GM12878 (cell line): ENCODE data around the gene SLC9C1. TPM values are rescaled to one million over a fixed set of nuclear protein-coding genes. Genes with fewer than 3 reads are reported as not detected.

ENCODE experiments used
- ATAC-seq: fragments of 200-7000 bp; cut with Tn5 transposase; 3 replicates; pipeline ENCODE4 v1.9.1; 2020; ENCODE audit warnings: mild to moderate bottlenecking, moderate library complexity
- BruUV-seq: library from RNA; stranded (reverse); fragments of 400-500 nt; replicated peaks from 2 replicates; lab custom pipeline; 2021; lab: Mats Ljungman, UMichigan
- CTCF ChIA-PET: fragments of 300-600 bp; sonication (Branson Sonifier 250); formaldehyde crosslinking; extraction: SDS; loops from one replicate; lab custom pipeline; 2021; ENCODE audit warnings: inconsistent platforms; lab: Yijun Ruan, JAX
- POLR2A ChIA-PET: fragments of 350-600 bp; formaldehyde crosslinking; extraction: SDS; loops from one replicate; lab custom pipeline; 2021; ENCODE audit warnings: inconsistent platforms; lab: Charles Lee
- RAD21 ChIA-PET: fragments of 300-600 bp; sonication (Branson Sonifier 250); formaldehyde crosslinking; loops from one replicate; lab custom pipeline; 2023; ENCODE audit warnings: antibody characterized with exemption; ENCODE audit not compliant: unreplicated experiment; lab: Charles Lee
- SMC1A ChIA-PET: fragments of 300-600 bp; sonication (Branson Sonifier 250); formaldehyde crosslinking; loops from one replicate; lab custom pipeline; 2023; ENCODE audit not compliant: unreplicated experiment, uncharacterized antibody; lab: Charles Lee
- DNase-seq: peaks from one replicate; pipeline ENCODE4 v3.0.0-alpha.2; 2011; ENCODE audit warnings: low read depth, low spot score
- FAIRE-seq: peaks from 3 replicates; lab custom pipeline; 2011; peaks lifted over from hg19 to GRCh38; lab: Jason Lieb, UNC
- H2AFZ ChIP-seq: 2 replicates; pipeline ENCODE4 v1.6.0; 2011; ENCODE audit warnings: low read depth, low read length, control low read depth; ENCODE audit not compliant: control insufficient read depth
- H3K27ac ChIP-seq: 2 replicates; pipeline ENCODE4 v1.5.1; 2011; ENCODE audit warnings: control low read depth; ENCODE audit not compliant: control insufficient read depth, insufficient read depth
- H3K27me3 ChIP-seq, 2 experiments: replicated peaks in 1 of 2; 2 replicates each; pipeline versions ENCODE4 v1.6.0 to v1.6.1; 2011; ENCODE audit warnings: low read length in 1 of 2; ENCODE audit not compliant: control insufficient read depth in 2 of 2, insufficient read depth in 2 of 2
- H3K36me3 ChIP-seq, 2 experiments: 2 replicates each; pipeline ENCODE4 v1.5.1; 2011; ENCODE audit warnings: low read length in 1 of 2; ENCODE audit not compliant: control insufficient read depth in 2 of 2, insufficient read depth in 2 of 2
- H3K4me1 ChIP-seq: 2 replicates; pipeline ENCODE4 v1.6.1; 2011; ENCODE audit warnings: mild to moderate bottlenecking, low read length, moderate library complexity, mixed read lengths; ENCODE audit not compliant: control insufficient read depth, insufficient read depth
- H3K4me2 ChIP-seq: 2 replicates; pipeline ENCODE4 v1.6.0; 2011; ENCODE audit warnings: control low read depth; ENCODE audit not compliant: control insufficient read depth, insufficient read depth
- H3K4me3 ChIP-seq: fragments of 200-600 bp; sonication (generic); 2 replicates; pipeline ENCODE4 v1.5.1; 2016
- H3K79me2 ChIP-seq: 2 replicates; pipeline ENCODE4 v1.6.0; 2011; ENCODE audit warnings: low read length; ENCODE audit not compliant: control insufficient read depth, insufficient read depth
- H3K9ac ChIP-seq: 2 replicates; pipeline ENCODE4 v1.8.0; 2011; ENCODE audit warnings: low read length, control low read depth, mixed read lengths; ENCODE audit not compliant: control insufficient read depth, insufficient read depth
- H3K9me3 ChIP-seq: replicated peaks from 3 replicates; pipeline ENCODE4 v1.5.1; 2011; ENCODE audit warnings: mild to moderate bottlenecking, low read length; ENCODE audit not compliant: control insufficient read depth, insufficient read depth
- H4K20me1 ChIP-seq: 2 replicates; pipeline ENCODE4 v1.6.0; 2011; ENCODE audit not compliant: control insufficient read depth, insufficient read depth
- CEBPB ChIP-seq, 2 experiments: fragments of 150-350 bp in 1 of 2; IDR thresholded peaks; 2 replicates each; pipeline ENCODE4 v1.6.1; 2012 to 2014; ENCODE audit warnings: low read depth in 2 of 2, low read length in 2 of 2, borderline replicate concordance in 1 of 2, inconsistent platforms in 1 of 2
- CREB1 ChIP-seq: IDR thresholded peaks from 2 replicates; pipeline ENCODE4 v1.6.1; 2012; ENCODE audit warnings: low read depth, mild to moderate bottlenecking, inconsistent platforms
- WGBS: methylation state at CpG from one replicate; pipeline ENCODE4 v1.1.6; 2016; ENCODE audit warnings: low lambda C conversion rate; ENCODE audit not compliant: insufficient replicate concordance, insufficient coverage; ENCODE audit errors: missing lambda C conversion rate; 5-methylcytosine and 5-hydroxymethylcytosine counted together
- in situ Hi-C: fragments of 300-500 bp; cut with MboI; formaldehyde crosslinking; loops from 9 replicates; pipeline ENCODE4 v1.14.3; 2018; ENCODE audit warnings: mixed read lengths
- intact Hi-C: fragments of 100-400 bp; cut with micrococcal nuclease; formaldehyde crosslinking; loops from one replicate; pipeline ENCODE4 v1.14.2; 2022; ENCODE audit not compliant: unreplicated experiment
- polyA plus RNA-seq, 11 experiments: library from polyadenylated mRNA; depleted of rRNA in 4 of 11; unstranded in 6 of 11; stranded (reverse) in 5 of 11; fragments of >200 nt; fragmentation: Nextera tagmentation in 4 of 11; fragmentation: Illumina TruSeq in 1 of 11; extraction: Ambion mirVana in 4 of 11; extraction: Trizol in 1 of 11; gene quantifications; 1 replicate in 1 of 11; 2 replicates in 10 of 11; pipeline versions ENCODE4 v1.2.1 to v1.2.3, GENCODE V29; 2011 to 2016; ENCODE audit warnings: inconsistent platforms in 2 of 11, missing spikeins in 2 of 11, low read depth in 1 of 11
- total RNA-seq, 4 experiments: library from RNA; depleted of rRNA in 3 of 4; stranded (reverse); fragments of >200 nt in 3 of 4; fragmentation: Illumina TruSeq in 1 of 4; extraction: Trizol in 1 of 4; gene quantifications; 2 replicates each; pipeline versions ENCODE4 v1.2.1 to v1.2.3, GENCODE V29; 2013 to 2021
- TF ChIP-seq, protein P1 (sequence below): fragments of 450-650 bp; formaldehyde crosslinking; IDR thresholded peaks from 2 replicates; pipeline ENCODE4 v1.5.0; 2022; ENCODE audit warnings: mild to moderate bottlenecking, missing genetic modification characterization
- TF ChIP-seq, protein P2 (sequence below): fragments of 450-650 bp; formaldehyde crosslinking; IDR thresholded peaks from 2 replicates; pipeline ENCODE4 v1.4.0; 2020; ENCODE audit warnings: mild to moderate bottlenecking, moderate library complexity

Gene SLC9C1
- total and polyA plus RNA-seq, 10 of the 15 experiments (the other 5 are each of a cell fraction or from before 2014, with no cell fraction given), result not detected

DNA sequence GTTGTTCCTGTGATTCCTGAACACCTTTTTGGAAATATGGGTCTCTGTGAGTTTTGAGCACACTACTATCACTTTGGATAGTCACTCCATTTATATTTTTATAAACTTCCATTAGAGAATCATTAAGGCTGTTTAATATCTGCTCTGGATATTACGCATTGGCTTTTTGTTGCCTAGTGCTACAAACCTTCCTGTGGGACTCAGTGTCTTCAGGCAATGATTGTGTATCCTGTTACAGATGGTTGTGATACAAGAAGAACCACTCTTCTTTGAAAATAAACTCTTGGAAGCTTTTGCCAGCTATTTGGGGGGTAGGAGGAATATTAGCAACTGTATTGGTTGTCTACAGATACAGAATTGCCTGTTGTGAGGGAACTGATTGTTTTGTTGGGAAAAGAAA is 176.6 kb downstream of the SLC9C1 start:
- SMC1A ChIA-PET, result interaction anchor here (0.5 to 9.4 kb wide), 11 partner anchors 14 to 395 kb away, joined by 3 to 489 read pairs (median 3); partner anchors contain the start of genes GCSAM and SLC9C1
- peaks cover 93% of the 10 kb centered on the region for H3K4me1 ChIP-seq

More for the DNA sequence above, 176.6 kb downstream of the SLC9C1 start:
- RAD21 ChIA-PET, result interaction anchor here (0.7 to 7.4 kb wide), 12 partner anchors 14 to 396 kb away, joined by 3 to 457 read pairs (median 5); partner anchors contain the start of genes BTLA, CD200 and GCSAM
- Histone ChIP-seq H4K20me1 (no peaks in the 10 kb centered on the region), H3K79me2 (peaks cover 36% of the 10 kb centered on the region), H3K4me3 (peak overlapping the region; percentile 48; the same call in 1 of the 2 replicates), H2AFZ (no peak overlapping the region), H3K27ac (peak overlapping the region; percentile 95), H3K27me3 (no peaks in the 10 kb centered on the region), H3K36me3 (peaks cover 0 to 2% of the 10 kb centered on the region in 2 experiments; a peak in 2 of 4 replicates), H3K9ac (peak overlapping the region; percentile 79), H3K4me2 (peak overlapping the region; percentile 53), H3K9me3 (no peaks in the 10 kb centered on the region)
- no peak for DNase-seq
- TF ChIP-seq, protein P1, sequence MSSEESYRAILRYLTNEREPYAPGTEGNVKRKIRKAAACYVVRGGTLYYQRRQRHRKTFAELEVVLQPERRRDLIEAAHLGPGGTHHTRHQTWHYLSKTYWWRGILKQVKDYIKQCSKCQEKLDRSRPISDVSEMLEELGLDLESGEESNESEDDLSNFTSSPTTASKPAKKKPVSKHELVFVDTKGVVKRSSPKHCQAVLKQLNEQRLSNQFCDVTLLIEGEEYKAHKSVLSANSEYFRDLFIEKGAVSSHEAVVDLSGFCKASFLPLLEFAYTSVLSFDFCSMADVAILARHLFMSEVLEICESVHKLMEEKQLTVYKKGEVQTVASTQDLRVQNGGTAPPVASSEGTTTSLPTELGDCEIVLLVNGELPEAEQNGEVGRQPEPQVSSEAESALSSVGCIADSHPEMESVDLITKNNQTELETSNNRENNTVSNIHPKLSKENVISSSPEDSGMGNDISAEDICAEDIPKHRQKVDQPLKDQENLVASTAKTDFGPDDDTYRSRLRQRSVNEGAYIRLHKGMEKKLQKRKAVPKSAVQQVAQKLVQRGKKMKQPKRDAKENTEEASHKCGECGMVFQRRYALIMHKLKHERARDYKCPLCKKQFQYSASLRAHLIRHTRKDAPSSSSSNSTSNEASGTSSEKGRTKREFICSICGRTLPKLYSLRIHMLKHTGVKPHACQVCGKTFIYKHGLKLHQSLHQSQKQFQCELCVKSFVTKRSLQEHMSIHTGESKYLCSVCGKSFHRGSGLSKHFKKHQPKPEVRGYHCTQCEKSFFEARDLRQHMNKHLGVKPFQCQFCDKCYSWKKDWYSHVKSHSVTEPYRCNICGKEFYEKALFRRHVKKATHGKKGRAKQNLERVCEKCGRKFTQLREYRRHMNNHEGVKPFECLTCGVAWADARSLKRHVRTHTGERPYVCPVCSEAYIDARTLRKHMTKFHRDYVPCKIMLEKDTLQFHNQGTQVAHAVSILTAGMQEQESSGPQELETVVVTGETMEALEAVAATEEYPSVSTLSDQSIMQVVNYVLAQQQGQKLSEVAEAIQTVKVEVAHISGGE (CRISPR knock-in tag), result 0 out of 2 replicates have a peak, but pooled peaks have one; percentile 2
- TF ChIP-seq, protein P2, sequence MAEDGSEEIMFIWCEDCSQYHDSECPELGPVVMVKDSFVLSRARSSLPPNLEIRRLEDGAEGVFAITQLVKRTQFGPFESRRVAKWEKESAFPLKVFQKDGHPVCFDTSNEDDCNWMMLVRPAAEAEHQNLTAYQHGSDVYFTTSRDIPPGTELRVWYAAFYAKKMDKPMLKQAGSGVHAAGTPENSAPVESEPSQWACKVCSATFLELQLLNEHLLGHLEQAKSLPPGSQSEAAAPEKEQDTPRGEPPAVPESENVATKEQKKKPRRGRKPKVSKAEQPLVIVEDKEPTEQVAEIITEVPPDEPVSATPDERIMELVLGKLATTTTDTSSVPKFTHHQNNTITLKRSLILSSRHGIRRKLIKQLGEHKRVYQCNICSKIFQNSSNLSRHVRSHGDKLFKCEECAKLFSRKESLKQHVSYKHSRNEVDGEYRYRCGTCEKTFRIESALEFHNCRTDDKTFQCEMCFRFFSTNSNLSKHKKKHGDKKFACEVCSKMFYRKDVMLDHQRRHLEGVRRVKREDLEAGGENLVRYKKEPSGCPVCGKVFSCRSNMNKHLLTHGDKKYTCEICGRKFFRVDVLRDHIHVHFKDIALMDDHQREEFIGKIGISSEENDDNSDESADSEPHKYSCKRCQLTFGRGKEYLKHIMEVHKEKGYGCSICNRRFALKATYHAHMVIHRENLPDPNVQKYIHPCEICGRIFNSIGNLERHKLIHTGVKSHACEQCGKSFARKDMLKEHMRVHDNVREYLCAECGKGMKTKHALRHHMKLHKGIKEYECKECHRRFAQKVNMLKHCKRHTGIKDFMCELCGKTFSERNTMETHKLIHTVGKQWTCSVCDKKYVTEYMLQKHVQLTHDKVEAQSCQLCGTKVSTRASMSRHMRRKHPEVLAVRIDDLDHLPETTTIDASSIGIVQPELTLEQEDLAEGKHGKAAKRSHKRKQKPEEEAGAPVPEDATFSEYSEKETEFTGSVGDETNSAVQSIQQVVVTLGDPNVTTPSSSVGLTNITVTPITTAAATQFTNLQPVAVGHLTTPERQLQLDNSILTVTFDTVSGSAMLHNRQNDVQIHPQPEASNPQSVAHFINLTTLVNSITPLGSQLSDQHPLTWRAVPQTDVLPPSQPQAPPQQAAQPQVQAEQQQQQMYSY, result no peak
- TF ChIP-seq CREB1, result no peak
- TF ChIP-seq CEBPB (IDR thresholded peaks at IDR 0.05; ENCODE audit: borderline replicate concordance in 1 of 2, low read depth in 2 of 2, low read length in 2 of 2), result no peak
- intact Hi-C loops (loop anchor here (10.0 kb wide), 1 partner anchor 857 kb away; the partner anchor contains the start of gene CD200R1), in situ Hi-C loops (no loop called here)
- POLR2A ChIA-PET, result interaction anchor here (0.6 to 9.4 kb wide), 9 partner anchors 13 to 381 kb away, joined by 3 to 345 read pairs (median 4); partner anchors contain the start of gene GCSAM
- no TSS peak for BruUV-seq
- CTCF ChIA-PET, result interaction anchor here (1.1 to 9.2 kb wide), 4 partner anchors 15 to 414 kb away, joined by 4 to 226 read pairs (median 6); partner anchors contain the start of genes CD200, GCSAM and SLC9C1
- no peak for FAIRE-seq
- no peak for ATAC-seq
- 90% methylated on average over 1 of the region's 1 CpG for WGBS
